Measurements from ENCODE around the gene DICER1.

DICER1 gene

GRCh38 chr14:95054346-95055280 is 102.7 kb downstream of the DICER1 start:
- DNase-seq = no peak

GRCh38 chr14:95052016-95052585 is 105.2 kb downstream of the DICER1 start:
- no peak for DNase-seq

GRCh38 chr14:95049952-95050351 is 107.4 kb downstream of the DICER1 start:
- no peak for DNase-seq

- DNase-seq = no peak
Observed at GRCh38 chr14:95048771-95049312, 108.5 kb downstream of the DICER1 start.

GRCh38 chr14:95047754-95048153 is 109.6 kb downstream of the DICER1 start:
- no peak for DNase-seq

GRCh38 chr14:95046711-95047681 is 110.3 kb downstream of the DICER1 start:
- DNase-seq = no peak

GRCh38 chr14:95045836-95046430 is 111.4 kb downstream of the DICER1 start:
- DNase-seq = peak in 1 of 2 donors; percentile 8

- DNase-seq = no peak
Observed at GRCh38 chr14:95045106-95045701, 112.1 kb downstream of the DICER1 start.

- DNase-seq = no peak
Observed at GRCh38 chr14:95044463-95045105, 112.7 kb downstream of the DICER1 start.

GRCh38 chr14:95043732-95044462 is 113.4 kb downstream of the DICER1 start:
- DNase-seq = no peak

- no peak for DNase-seq
Observed at GRCh38 chr14:95043314-95043713, 114.0 kb downstream of the DICER1 start.

- DNase-seq = no peak
Observed at GRCh38 chr14:95041477-95042020, 115.8 kb downstream of the DICER1 start.

- no peak for DNase-seq
Observed at GRCh38 chr14:95040708-95041476, 116.4 kb downstream of the DICER1 start.

GRCh38 chr14:95039993-95040348 is 117.4 kb downstream of the DICER1 start:
- no peak for DNase-seq

GRCh38 chr14:95039259-95039992 is 117.9 kb downstream of the DICER1 start:
- no peak for DNase-seq

GRCh38 chr14:95038521-95039250 is 118.6 kb downstream of the DICER1 start:
- no peak for DNase-seq

- DNase-seq = no peak
Observed at GRCh38 chr14:95037273-95037672, 120.1 kb downstream of the DICER1 start.
